Central memory CD8-positive, alpha-beta T cell (primary cell): Measurements from ENCODE around the gene MKLN1.

Experiments used
- ATAC-seq: fragments of 150-1000 bp; cut with Tn5 transposase; replicated peaks from 2 replicates; pipeline ENCODE4 v1.10.0; 2022; ENCODE audit warnings: mild to moderate bottlenecking, moderate FRiP score, moderate number of reproducible peaks; ENCODE audit not compliant: poor library complexity, severe bottlenecking; ENCODE audit errors: extremely low read depth
- DNase-seq, 2 donors: peaks; one replicate each; pipeline ENCODE4 v3.0.0; 2021; ENCODE audit warnings: low spot score in 2 of 2
- H3K27ac Mint-ChIP-seq: one replicate; pipeline ENCODE4 v1.8.0; 2022; ENCODE audit warnings: low read depth, mild to moderate bottlenecking, moderate library complexity, mixed read lengths
- H3K27me3 Mint-ChIP-seq: one replicate; pipeline ENCODE4 v1.8.0; 2022; ENCODE audit warnings: mixed read lengths
- H3K36me3 Mint-ChIP-seq: one replicate; pipeline ENCODE4 v1.8.0; 2022; ENCODE audit warnings: mild to moderate bottlenecking, moderate library complexity, mixed read lengths; ENCODE audit not compliant: insufficient read depth
- H3K4me1 Mint-ChIP-seq: one replicate; pipeline ENCODE4 v1.8.0; 2022; ENCODE audit warnings: mixed read lengths
- H3K4me3 Mint-ChIP-seq: one replicate; pipeline ENCODE4 v1.8.0; 2022; ENCODE audit warnings: mild to moderate bottlenecking, moderate library complexity, mixed read lengths
- H3K9me3 Mint-ChIP-seq: one replicate; pipeline ENCODE4 v1.8.0; 2022; ENCODE audit warnings: mixed read lengths

Gene MKLN1

DNA sequence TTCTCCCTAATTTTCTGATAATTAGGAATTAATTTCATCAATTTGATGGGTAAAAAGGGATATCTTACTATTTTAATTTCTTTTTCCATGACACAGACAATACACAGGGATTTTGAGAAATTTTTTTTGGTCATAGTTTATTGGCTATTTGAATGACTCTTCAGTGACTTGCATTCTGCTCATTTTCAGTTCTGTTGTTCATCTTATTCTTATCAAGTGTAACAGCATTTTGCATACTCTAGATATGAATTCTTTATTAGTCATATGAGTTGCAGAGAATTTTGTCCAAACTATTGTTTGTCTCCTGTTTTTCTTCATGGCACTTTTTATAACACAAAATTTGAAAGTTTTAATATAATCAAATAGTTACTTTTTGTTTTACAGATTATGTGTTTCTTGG, 41.7 kb downstream of the MKLN1 start:
- peaks cover 69% of the 10 kb centered on the region for H3K4me1 Mint-ChIP-seq
- H3K9me3 Mint-ChIP-seq = no peaks in the 10 kb centered on the region
- no peak for DNase-seq
- H3K36me3 Mint-ChIP-seq = peaks cover 2% of the 10 kb centered on the region
- H3K27ac Mint-ChIP-seq = no peak overlapping the region
- no peak for ATAC-seq
- no peaks in the 10 kb centered on the region for H3K27me3 Mint-ChIP-seq
- H3K4me3 Mint-ChIP-seq = no peak overlapping the region

DNA sequence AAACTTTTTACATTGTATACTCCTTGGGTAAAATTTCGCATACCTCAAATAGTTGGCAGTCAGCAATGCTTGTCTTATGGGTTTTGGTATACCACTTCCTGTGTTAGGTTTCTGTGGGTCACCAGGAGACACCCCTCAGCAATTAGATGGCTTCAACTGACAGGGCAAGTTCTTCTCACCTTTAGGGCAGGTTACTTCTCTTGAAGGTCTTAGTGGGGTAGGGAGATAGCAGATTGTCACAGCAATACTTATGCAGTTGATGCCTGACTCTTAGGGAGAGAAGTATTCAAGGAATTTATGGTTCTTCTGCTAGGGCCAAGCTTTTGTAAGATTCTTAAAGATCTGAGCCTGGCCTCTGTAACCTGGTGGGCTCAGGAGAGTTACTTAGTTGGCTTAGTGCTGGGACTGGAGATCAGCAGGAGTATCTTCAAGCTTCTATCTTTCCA, 42.9 kb downstream of the MKLN1 start:
- peaks cover 2% of the 10 kb centered on the region for H3K36me3 Mint-ChIP-seq
- H3K27me3 Mint-ChIP-seq = no peaks in the 10 kb centered on the region
- H3K4me3 Mint-ChIP-seq = no peak overlapping the region
- H3K9me3 Mint-ChIP-seq = no peaks in the 10 kb centered on the region
- DNase-seq = peak in 1 of 2 donors; percentile 14
- ATAC-seq = peak; percentile 84
- peaks cover 60% of the 10 kb centered on the region for H3K4me1 Mint-ChIP-seq
- no peak overlapping the region for H3K27ac Mint-ChIP-seq

GRCh38 chr7:131371411-131371810, 43.7 kb downstream of the MKLN1 start:
- Mint-ChIP-seq H3K9me3 (no peaks in the 10 kb centered on the region), H3K27ac (no peak overlapping the region), H3K27me3 (no peaks in the 10 kb centered on the region), H3K4me1 (peaks cover 54% of the 10 kb centered on the region), H3K4me3 (no peak overlapping the region), H3K36me3 (peaks cover 2% of the 10 kb centered on the region)
- no peak for DNase-seq
- ATAC-seq = no peak

DNA sequence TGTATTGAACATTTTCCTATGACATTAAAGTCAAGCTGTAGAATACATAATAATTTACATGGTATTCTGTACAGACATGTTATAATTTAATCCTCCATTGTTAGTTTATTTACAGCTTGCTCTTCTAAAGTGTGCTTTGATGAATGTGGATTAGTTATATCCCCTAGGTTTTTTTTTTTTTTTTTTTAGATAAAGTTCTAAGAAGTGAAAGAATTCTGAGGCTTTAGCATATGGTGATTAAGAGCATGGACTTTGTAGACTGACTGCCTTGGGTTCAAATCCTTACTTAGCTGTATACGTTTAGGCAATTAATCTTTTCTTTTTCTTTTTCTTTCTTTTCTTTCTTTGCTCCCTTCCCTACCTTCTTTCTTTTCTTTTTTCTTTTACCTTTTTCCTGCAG, 44.9 kb downstream of the MKLN1 start:
- Mint-ChIP-seq H3K4me1 (peaks cover 50% of the 10 kb centered on the region), H3K36me3 (peaks cover 2% of the 10 kb centered on the region), H3K27me3 (no peaks in the 10 kb centered on the region), H3K9me3 (no peaks in the 10 kb centered on the region), H3K4me3 (no peak overlapping the region), H3K27ac (no peak overlapping the region)
- ATAC-seq (no peak), DNase-seq (no peak)

DNA sequence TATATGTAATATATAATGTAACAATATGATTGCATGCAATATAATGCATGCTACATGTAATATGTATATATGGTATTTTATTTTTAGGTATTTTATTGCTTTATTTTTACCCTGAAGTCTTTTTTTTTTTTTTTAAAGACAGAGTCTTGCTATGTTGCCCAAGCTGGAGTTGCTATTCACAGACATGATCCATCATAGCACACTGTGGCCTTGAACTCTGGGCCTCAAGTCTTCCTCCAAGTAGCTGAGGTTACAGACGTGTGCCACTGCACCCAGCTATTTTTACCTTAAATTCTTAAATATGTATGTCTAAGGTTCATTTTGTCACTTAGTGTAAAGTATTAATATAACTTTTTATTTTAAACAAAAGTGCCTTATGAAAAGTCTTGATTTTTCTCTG, 47.1 kb downstream of the MKLN1 start:
- H3K4me3 Mint-ChIP-seq = no peak overlapping the region
- H3K9me3 Mint-ChIP-seq = no peaks in the 10 kb centered on the region
- peaks cover 40% of the 10 kb centered on the region for H3K4me1 Mint-ChIP-seq
- DNase-seq = no peak
- H3K27me3 Mint-ChIP-seq = no peaks in the 10 kb centered on the region
- no peak for ATAC-seq
- peak overlapping the region; percentile 52 for H3K27ac Mint-ChIP-seq
- peaks cover 5% of the 10 kb centered on the region for H3K36me3 Mint-ChIP-seq

DNA sequence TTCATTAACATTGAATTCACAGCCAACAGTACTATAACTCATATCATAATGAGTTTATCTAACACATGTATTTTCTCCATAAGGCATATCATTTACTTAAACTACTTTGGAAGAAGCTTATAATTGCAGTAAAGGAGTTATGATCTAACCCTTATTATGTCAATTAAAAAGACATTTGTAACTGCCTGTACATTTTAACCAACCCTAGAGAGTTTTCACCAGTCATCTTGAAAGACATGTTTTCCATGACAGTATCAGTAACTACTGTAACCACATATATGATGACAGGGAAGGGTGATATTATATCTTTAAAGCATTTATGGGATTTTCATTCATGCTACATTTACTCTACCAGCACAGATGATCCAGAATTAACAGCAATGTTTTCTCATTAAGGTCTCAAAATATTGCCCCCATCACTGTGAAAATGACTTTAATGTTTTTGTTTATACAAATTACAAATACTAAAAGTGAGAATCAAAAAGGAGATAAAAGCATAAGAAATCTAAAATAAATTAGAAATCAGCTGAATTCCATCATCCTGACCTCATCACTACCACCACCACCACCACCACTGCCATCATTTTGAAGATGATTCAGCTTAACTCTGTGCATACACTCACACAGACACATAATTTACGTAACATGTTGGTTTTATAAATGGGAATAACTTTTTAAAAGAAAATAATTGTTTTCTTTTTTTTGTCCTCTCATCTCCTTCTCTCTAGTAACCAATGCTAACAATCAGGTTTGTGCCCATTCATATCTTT, 53.6 kb downstream of the MKLN1 start:
- Mint-ChIP-seq H3K4me1 (peaks cover 33% of the 10 kb centered on the region), H3K27me3 (no peaks in the 10 kb centered on the region), H3K9me3 (no peaks in the 10 kb centered on the region), H3K27ac (no peak overlapping the region), H3K4me3 (no peak overlapping the region), H3K36me3 (peaks cover 8% of the 10 kb centered on the region)
- DNase-seq = no peak
- no peak for ATAC-seq

- Mint-ChIP-seq H3K27ac (no peak overlapping the region), H3K4me3 (no peak overlapping the region), H3K36me3 (peaks cover 9% of the 10 kb centered on the region), H3K27me3 (no peaks in the 10 kb centered on the region), H3K9me3 (no peaks in the 10 kb centered on the region), H3K4me1 (peaks cover 33% of the 10 kb centered on the region)
- DNase-seq (no peak), ATAC-seq (no peak)
Measured at GRCh38 chr7:131383417-131384285, 56.0 kb downstream of the MKLN1 start.

DNA sequence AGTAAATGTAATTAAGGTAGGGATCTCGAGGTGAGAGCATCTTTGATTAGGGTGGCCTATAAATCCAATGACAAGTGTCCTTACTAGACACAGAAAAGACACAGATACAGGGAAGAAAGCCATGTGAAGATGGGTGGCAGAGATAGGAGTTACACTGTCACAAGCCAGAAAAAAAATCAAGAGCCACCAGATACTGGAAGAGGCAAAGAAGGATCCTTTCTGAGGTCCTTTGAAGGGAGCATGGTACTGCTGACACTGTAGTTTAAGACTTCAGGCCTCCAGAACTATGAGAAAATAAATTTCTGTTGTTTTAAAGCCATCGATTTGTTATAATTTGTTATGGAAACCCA, 56.6 kb downstream of the MKLN1 start:
- Mint-ChIP-seq H3K27me3 (no peaks in the 10 kb centered on the region), H3K4me1 (peaks cover 33% of the 10 kb centered on the region), H3K27ac (no peak overlapping the region), H3K36me3 (peaks cover 7% of the 10 kb centered on the region), H3K9me3 (no peaks in the 10 kb centered on the region), H3K4me3 (no peak overlapping the region)
- no peak for DNase-seq
- ATAC-seq = no peak

DNA sequence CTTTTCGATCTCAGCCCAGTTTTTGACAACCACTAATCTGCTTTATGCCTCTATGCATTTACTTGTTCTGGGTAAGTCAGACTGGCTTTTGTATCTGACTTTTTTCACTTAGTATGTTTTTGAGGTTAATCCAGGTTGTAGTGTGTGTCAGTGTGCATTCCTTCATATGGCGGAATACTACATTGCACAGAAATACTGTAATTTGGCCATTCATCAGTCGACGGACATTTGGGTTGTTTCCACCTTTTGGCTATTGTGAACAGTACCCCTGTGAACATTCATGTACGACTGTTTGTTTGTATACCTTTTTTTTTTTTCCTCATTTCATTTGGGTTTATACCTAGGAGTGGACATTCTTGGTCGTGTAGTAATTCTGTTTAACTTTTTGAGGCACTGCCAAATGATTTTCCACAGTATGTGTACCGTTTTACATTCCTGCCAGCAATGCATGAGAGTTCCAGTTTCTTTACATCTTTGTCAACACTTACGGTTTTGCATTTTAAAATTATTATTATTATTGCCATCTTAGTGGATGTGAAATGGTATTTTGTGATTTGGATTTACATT, 57.4 kb downstream of the MKLN1 start:
- Mint-ChIP-seq H3K27ac (no peak overlapping the region), H3K4me1 (peaks cover 33% of the 10 kb centered on the region), H3K9me3 (no peaks in the 10 kb centered on the region), H3K36me3 (peaks cover 7% of the 10 kb centered on the region), H3K4me3 (no peak overlapping the region), H3K27me3 (no peaks in the 10 kb centered on the region)
- no peak for ATAC-seq
- DNase-seq = no peak

DNA sequence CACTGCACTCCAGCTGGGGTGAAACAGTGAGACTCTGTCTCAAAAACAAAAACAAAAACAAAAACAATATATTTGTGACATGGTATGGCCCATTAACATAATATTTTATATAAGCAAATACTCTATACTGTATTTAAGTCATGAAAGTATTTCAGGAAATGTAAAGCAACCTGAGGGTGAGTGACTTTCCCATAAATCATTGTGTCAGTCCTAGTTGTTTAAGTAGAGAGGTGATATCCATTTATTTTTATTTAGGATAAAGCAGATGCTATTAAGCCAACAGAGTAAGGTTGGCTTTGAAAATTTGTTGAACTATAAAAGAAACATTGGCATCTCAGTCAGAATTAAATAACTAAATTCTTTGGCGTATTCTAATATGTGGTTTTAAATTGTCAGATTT, 60.5 kb downstream of the MKLN1 start:
- ATAC-seq = no peak
- Mint-ChIP-seq H3K27me3 (no peaks in the 10 kb centered on the region), H3K9me3 (no peaks in the 10 kb centered on the region), H3K27ac (no peak overlapping the region), H3K4me1 (peaks cover 34% of the 10 kb centered on the region), H3K36me3 (peaks cover 12% of the 10 kb centered on the region), H3K4me3 (no peak overlapping the region)
- DNase-seq = no peak

DNA sequence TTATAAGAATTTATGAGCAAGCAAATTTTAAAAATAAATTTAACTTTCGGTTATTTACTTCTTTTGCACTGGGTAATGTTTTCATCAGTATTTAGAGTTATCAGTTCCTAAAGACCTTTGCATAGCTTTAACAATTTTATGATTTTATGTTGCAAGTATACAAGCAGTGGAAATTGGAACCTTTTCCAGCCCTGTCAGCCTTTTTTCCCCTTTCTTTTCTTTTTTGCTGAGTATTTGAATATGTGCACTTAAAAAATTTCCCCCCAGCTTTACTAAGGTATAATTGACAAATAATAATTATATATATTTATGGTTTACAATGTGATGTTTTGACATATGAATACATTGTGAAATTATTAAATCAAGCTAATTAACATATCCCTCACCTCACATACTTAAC, 62.6 kb downstream of the MKLN1 start:
- DNase-seq = no peak
- H3K4me3 Mint-ChIP-seq = no peak overlapping the region
- no peaks in the 10 kb centered on the region for H3K9me3 Mint-ChIP-seq
- H3K4me1 Mint-ChIP-seq = peaks cover 12% of the 10 kb centered on the region
- ATAC-seq = no peak
- no peaks in the 10 kb centered on the region for H3K27me3 Mint-ChIP-seq
- H3K36me3 Mint-ChIP-seq = peaks cover 6% of the 10 kb centered on the region
- H3K27ac Mint-ChIP-seq = no peak overlapping the region

DNA sequence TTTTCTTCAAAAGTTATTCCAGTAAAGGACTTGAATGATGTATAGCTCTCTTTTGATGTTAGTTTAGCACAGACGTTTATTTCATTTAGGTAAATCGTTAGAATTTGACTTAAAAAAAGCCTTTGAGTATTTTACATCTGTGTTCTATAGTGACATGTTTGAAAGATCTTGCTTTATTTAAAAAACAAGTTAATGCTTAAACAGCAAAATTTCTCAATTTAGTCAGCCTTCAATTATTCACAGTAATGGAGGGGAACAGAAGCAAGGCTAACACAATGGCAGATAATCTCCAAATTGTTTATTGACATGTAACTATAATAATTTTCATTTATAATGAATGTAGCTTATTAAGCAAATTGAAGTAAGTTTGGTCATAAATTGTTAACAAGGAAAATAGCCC, 63.5 kb downstream of the MKLN1 start:
- peaks cover 6% of the 10 kb centered on the region for H3K36me3 Mint-ChIP-seq
- DNase-seq = no peak
- H3K27me3 Mint-ChIP-seq = no peaks in the 10 kb centered on the region
- ATAC-seq = no peak
- H3K4me1 Mint-ChIP-seq = peaks cover 8% of the 10 kb centered on the region
- H3K4me3 Mint-ChIP-seq = no peak overlapping the region
- no peaks in the 10 kb centered on the region for H3K9me3 Mint-ChIP-seq
- H3K27ac Mint-ChIP-seq = no peak overlapping the region
